IPS-20b (cell line): ENCODE measurements around the gene COMMD8.
"Not testable (repeated sequence)": the region's sequence is repeated elsewhere in the genome, so short reads cannot be mapped to it uniquely, and the experiment has no call there.

Source experiments
- H3K27ac ChIP-seq: one replicate; pipeline ENCODE4 v1.5.1; 2013; ENCODE audit warnings: low read length
- H3K27me3 ChIP-seq: 2 replicates; pipeline ENCODE4 v1.6.1; 2013; ENCODE audit warnings: mild to moderate bottlenecking, low read length, inconsistent platforms; ENCODE audit not compliant: insufficient read depth
- H3K36me3 ChIP-seq: 2 replicates; pipeline ENCODE4 v1.6.1; 2013; ENCODE audit warnings: low read depth, mild to moderate bottlenecking, inconsistent platforms, low read length, moderate library complexity; ENCODE audit not compliant: insufficient read depth
- H3K4me1 ChIP-seq: 2 replicates; pipeline ENCODE4 v1.6.1; 2013; ENCODE audit warnings: mild to moderate bottlenecking, control low read depth, inconsistent platforms, low read length, moderate library complexity; ENCODE audit not compliant: insufficient read depth
- H3K4me3 ChIP-seq: 2 replicates; pipeline ENCODE4 v1.5.1; 2013; ENCODE audit warnings: mild to moderate bottlenecking, low read length, inconsistent platforms
- H3K9ac ChIP-seq: 2 replicates; pipeline ENCODE4 v1.6.1; 2013; ENCODE audit warnings: low read depth, mild to moderate bottlenecking, inconsistent platforms, low read length, moderate library complexity
- H3K9me3 ChIP-seq: 2 replicates; pipeline ENCODE4 v1.6.1; 2013; ENCODE audit warnings: mild to moderate bottlenecking, low read depth, low read length, inconsistent platforms; ENCODE audit not compliant: insufficient read depth

The COMMD8 gene

DNA sequence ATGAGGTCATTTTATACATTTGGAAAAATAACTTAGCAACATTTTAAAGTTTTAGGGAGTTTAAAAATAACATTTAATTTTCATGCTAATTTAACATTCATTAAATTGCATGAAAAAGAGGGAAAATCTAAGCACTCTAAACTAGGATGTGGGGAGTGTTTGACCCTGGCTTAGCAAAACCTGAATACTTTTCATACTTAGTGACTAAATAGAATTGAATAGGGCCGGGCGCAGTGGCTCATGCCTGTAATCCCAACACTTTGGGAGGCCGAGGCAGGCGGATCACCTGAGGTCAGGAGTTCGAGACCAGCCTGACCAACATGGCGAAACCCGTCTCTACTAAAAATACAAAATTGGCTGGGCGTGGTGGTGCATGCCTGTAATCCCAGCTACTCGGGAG, 23.2 kb upstream of the COMMD8 start:
- not testable (repeated sequence) for H3K4me1 ChIP-seq, H3K27ac ChIP-seq, H3K9ac ChIP-seq, H3K4me3 ChIP-seq, H3K9me3 ChIP-seq, H3K36me3 ChIP-seq
- peaks cover 10% of the 10 kb centered on the region for H3K27me3 ChIP-seq

GRCh38 chr4:47486231-47486673, 22.8 kb upstream of the COMMD8 start:
- no peak overlapping the region for H3K27ac ChIP-seq
- H3K4me1 ChIP-seq = no peaks in the 10 kb centered on the region
- H3K36me3 ChIP-seq = no peaks in the 10 kb centered on the region
- H3K4me3 ChIP-seq = peak overlapping the region; percentile 98
- H3K9ac ChIP-seq = peak overlapping the region; percentile 83; the same call in 1 of the 2 replicates
- H3K27me3 ChIP-seq = peaks cover 10% of the 10 kb centered on the region
- H3K9me3 ChIP-seq = no peaks in the 10 kb centered on the region

- no peaks in the 10 kb centered on the region for H3K4me1 ChIP-seq
- peak overlapping the region; percentile 98 for H3K4me3 ChIP-seq
- H3K27ac ChIP-seq = no peak overlapping the region
- H3K9me3 ChIP-seq = no peaks in the 10 kb centered on the region
- peaks cover 10% of the 10 kb centered on the region for H3K27me3 ChIP-seq
- peak overlapping the region; percentile 83 for H3K9ac ChIP-seq
- H3K36me3 ChIP-seq = no peaks in the 10 kb centered on the region
These were observed 22.3 kb upstream of the COMMD8 start for GRCh38 chr4:47485768-47486167.

GRCh38 chr4:47485047-47485692, 21.7 kb upstream of the COMMD8 start, which contains the start of gene ATP10D:
Gene ATP10D, plus strand, starts transcription at chr4:47485275. Its CDS starts 27,266 bp downstream, at chr4:47512541.
- H3K4me1 ChIP-seq = no peaks in the 10 kb centered on the region

DNA sequence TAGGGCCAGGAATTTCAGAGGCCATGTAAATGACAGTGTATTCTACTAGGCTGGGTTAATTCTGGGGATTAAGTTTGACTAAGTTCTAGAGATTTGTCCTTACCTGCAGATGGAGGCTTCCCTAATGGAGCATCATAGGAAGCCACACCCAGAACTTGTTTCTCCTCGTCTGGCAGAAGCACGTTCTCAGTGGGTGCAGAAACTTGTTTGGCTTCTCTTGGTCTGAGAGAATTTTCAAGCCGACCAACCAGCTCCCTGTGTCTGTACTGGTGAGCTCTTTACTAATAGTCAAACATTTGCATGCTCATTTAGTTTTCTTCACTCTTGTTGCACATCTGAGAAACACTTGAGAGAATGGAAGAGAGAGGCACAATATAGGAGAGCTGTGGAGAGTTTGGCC, 20.7 kb upstream of the COMMD8 start:
- no peaks in the 10 kb centered on the region for H3K9me3 ChIP-seq
- peaks cover 10% of the 10 kb centered on the region for H3K27me3 ChIP-seq
- no peak overlapping the region for H3K4me3 ChIP-seq
- H3K27ac ChIP-seq = no peak overlapping the region
- no peaks in the 10 kb centered on the region for H3K36me3 ChIP-seq
- H3K4me1 ChIP-seq = no peaks in the 10 kb centered on the region
- no peak overlapping the region for H3K9ac ChIP-seq

More at GRCh38 chr4:47485047-47485692, 21.7 kb upstream of the COMMD8 start, which contains the start of gene ATP10D:
- H3K27ac ChIP-seq = no peak within 1 kb of the TSS
- H3K9me3 ChIP-seq = no peaks in the 10 kb centered on the region
- H3K9ac ChIP-seq = peak within 1 kb of the TSS; percentile 83
- H3K36me3 ChIP-seq = no peaks in the 10 kb centered on the region
- peak within 1 kb of the TSS; percentile 98 for H3K4me3 ChIP-seq
- H3K27me3 ChIP-seq = peaks cover 10% of the 10 kb centered on the region

GRCh38 chr4:47483745-47484144, 20.2 kb upstream of the COMMD8 start:
- Histone ChIP-seq H3K27ac (no peak overlapping the region), H3K9ac (no peak overlapping the region), H3K4me3 (no peak overlapping the region), H3K27me3 (peaks cover 10% of the 10 kb centered on the region), H3K9me3 (no peaks in the 10 kb centered on the region), H3K36me3 (no peaks in the 10 kb centered on the region), H3K4me1 (no peaks in the 10 kb centered on the region)

- Histone ChIP-seq H3K36me3 (no peaks in the 10 kb centered on the region), H3K4me1 (no peaks in the 10 kb centered on the region), H3K27me3 (peaks cover 10% of the 10 kb centered on the region), H3K27ac (no peak overlapping the region), H3K9me3 (no peaks in the 10 kb centered on the region), H3K9ac (no peak overlapping the region), H3K4me3 (no peak overlapping the region)
These were observed 18.8 kb upstream of the COMMD8 start for GRCh38 chr4:47482326-47482725.

- Histone ChIP-seq H3K27me3 (no peaks in the 10 kb centered on the region), H3K9me3 (no peaks in the 10 kb centered on the region), H3K9ac (no peak overlapping the region), H3K27ac (no peak overlapping the region), H3K36me3 (no peaks in the 10 kb centered on the region), H3K4me1 (no peaks in the 10 kb centered on the region), H3K4me3 (no peak overlapping the region)
These were observed 15.3 kb upstream of the COMMD8 start for GRCh38 chr4:47478804-47479203.

- H3K9me3 ChIP-seq = no peaks in the 10 kb centered on the region
- no peak overlapping the region for H3K27ac ChIP-seq
- no peak overlapping the region for H3K4me3 ChIP-seq
- no peaks in the 10 kb centered on the region for H3K27me3 ChIP-seq
- no peaks in the 10 kb centered on the region for H3K36me3 ChIP-seq
- H3K9ac ChIP-seq = no peak overlapping the region
- H3K4me1 ChIP-seq = no peaks in the 10 kb centered on the region
These were observed 11.9 kb upstream of the COMMD8 start for GRCh38 chr4:47475411-47475810.

GRCh38 chr4:47474799-47475198, 11.3 kb upstream of the COMMD8 start:
- Histone ChIP-seq H3K27me3 (no peaks in the 10 kb centered on the region), H3K4me3 (no peak overlapping the region), H3K27ac (no peak overlapping the region), H3K36me3 (no peaks in the 10 kb centered on the region), H3K9me3 (no peaks in the 10 kb centered on the region), H3K9ac (no peak overlapping the region), H3K4me1 (no peaks in the 10 kb centered on the region)

GRCh38 chr4:47473141-47473750, 9.7 kb upstream of the COMMD8 start:
- H3K4me1 ChIP-seq = no peaks in the 10 kb centered on the region
- H3K9ac ChIP-seq = no peak overlapping the region
- H3K4me3 ChIP-seq = no peak overlapping the region
- H3K9me3 ChIP-seq = no peaks in the 10 kb centered on the region
- no peaks in the 10 kb centered on the region for H3K27me3 ChIP-seq
- H3K36me3 ChIP-seq = no peaks in the 10 kb centered on the region
- no peak overlapping the region for H3K27ac ChIP-seq

- H3K4me3 ChIP-seq = no peak overlapping the region
- H3K4me1 ChIP-seq = no peaks in the 10 kb centered on the region
- H3K27ac ChIP-seq = no peak overlapping the region
These were observed 8.1 kb upstream of the COMMD8 start for GRCh38 chr4:47471591-47471990.

More at GRCh38 chr4:47471591-47471990, 8.1 kb upstream of the COMMD8 start:
- H3K9ac ChIP-seq = no peak overlapping the region
- no peaks in the 10 kb centered on the region for H3K27me3 ChIP-seq
- no peaks in the 10 kb centered on the region for H3K36me3 ChIP-seq
- H3K9me3 ChIP-seq = no peaks in the 10 kb centered on the region
